H1 (cell line): ENCODE measurements around the gene UBE2F. TPM values are rescaled to one million over a fixed set of nuclear protein-coding genes. Genes with fewer than 3 reads are reported as not detected.

Experiments
- ZNF274 ChIP-seq: IDR thresholded peaks from 2 replicates; pipeline ENCODE4 v1.7.0; 2012; ENCODE audit warnings: low read length, borderline replicate concordance; ENCODE audit errors: extremely low read depth
- polyA plus RNA-seq, 7 experiments: library from polyadenylated mRNA; depleted of rRNA in 3 of 7; stranded (reverse) in 5 of 7; unstranded in 2 of 7; fragments of >200 nt in 5 of 7; fragments of 200-250 nt in 2 of 7; gene quantifications; 1 replicate in 5 of 7; 2 replicates in 1 of 7; 4 replicates in 1 of 7; pipeline versions ENCODE4 v1.2.1 to v1.2.3, GENCODE V29; 2011 to 2013; ENCODE audit warnings: missing spikeins in 2 of 7, mixed read lengths in 2 of 7
- total RNA-seq: library from RNA; stranded (reverse); fragmentation: NEBNext Ultra II Directional; extraction: Animal tissue kit (Norgen Biotek cat#: 25700); gene quantifications from 2 replicates; pipeline ENCODE4 v1.2.1, GENCODE V29; 2021

The UBE2F gene
- total and polyA plus RNA-seq, 2 of the 8 experiments (the other 6 are each of a cell fraction or from before 2014, with no cell fraction given) = 43.3 to 59.8 TPM

DNA sequence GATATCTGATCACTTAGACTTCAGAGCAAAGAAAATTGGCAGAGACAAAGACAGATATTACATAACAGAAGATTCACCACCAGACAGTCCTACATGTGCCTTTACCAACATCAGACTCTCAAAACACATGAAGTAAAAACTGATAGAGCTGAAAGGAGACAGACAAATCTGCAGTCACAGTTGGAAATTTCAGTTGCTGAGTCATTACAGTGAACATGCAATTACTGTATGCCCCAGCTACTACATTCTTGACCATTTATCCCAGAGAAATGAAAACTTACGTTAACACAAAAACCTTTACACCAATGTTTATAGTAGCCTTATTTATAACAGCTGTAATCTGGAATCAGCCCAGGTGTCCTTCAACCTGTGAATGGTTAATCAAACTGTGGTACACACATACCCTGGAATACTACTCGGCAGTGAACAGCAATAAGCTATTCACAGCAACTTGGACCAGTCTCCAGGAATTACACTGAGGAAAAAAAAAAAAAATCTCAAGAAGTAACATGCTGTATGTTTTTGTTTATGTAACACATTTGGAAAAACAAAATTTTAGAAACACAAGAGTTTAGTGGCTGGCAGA lies 86.5 kb downstream of the UBE2F start (continued):
- no peak for TF ChIP-seq ZNF274
